KMS-11 (cell line): ENCODE data around the gene RPS6KA2.

ENCODE experiments used
- H2AFZ ChIP-seq: fragments of 200-600 bp; sonication (generic); 2 replicates; pipeline ENCODE4 v1.6.1; 2016; ENCODE audit warnings: antibody characterized with exemption, mixed run types, low read depth
- H3K27ac ChIP-seq: fragments of 200-600 bp; sonication (generic); 2 replicates; pipeline ENCODE4 v1.6.1; 2016; ENCODE audit warnings: mild to moderate bottlenecking, mixed run types
- H3K27me3 ChIP-seq: fragments of 200-600 bp; sonication (generic); 2 replicates; pipeline ENCODE4 v1.6.1; 2017; ENCODE audit warnings: mild to moderate bottlenecking, low read depth, mixed run types, moderate library complexity; ENCODE audit not compliant: insufficient read depth
- H3K36me3 ChIP-seq: fragments of 200-600 bp; sonication (generic); 2 replicates; pipeline ENCODE4 v1.6.1; 2017; ENCODE audit warnings: mild to moderate bottlenecking, mixed run types; ENCODE audit not compliant: insufficient read depth
- H3K4me1 ChIP-seq: fragments of 200-600 bp; sonication (generic); 2 replicates; pipeline ENCODE4 v1.6.1; 2016; ENCODE audit warnings: mild to moderate bottlenecking, low read depth, mixed run types; ENCODE audit not compliant: poor library complexity, severe bottlenecking
- H3K4me2 ChIP-seq: fragments of 200-600 bp; sonication (generic); 2 replicates; pipeline ENCODE4 v1.7.0; 2016; ENCODE audit warnings: mild to moderate bottlenecking, mixed run types
- H3K4me3 ChIP-seq: fragments of 200-600 bp; sonication (generic); IDR thresholded peaks from 2 replicates; pipeline ENCODE4 v1.6.1; 2017; ENCODE audit warnings: low read depth, low read length, mixed read lengths; ENCODE audit not compliant: insufficient read depth
- H3K79me2 ChIP-seq: fragments of 200-600 bp; sonication (generic); 2 replicates; pipeline ENCODE4 v1.6.1; 2016; ENCODE audit warnings: low read depth, mixed run types; ENCODE audit not compliant: insufficient read depth
- H3K9ac ChIP-seq: fragments of 200-600 bp; sonication (generic); 2 replicates; pipeline ENCODE4 v1.6.1; 2016; ENCODE audit warnings: mild to moderate bottlenecking, mixed run types
- H4K20me1 ChIP-seq: fragments of 200-600 bp; sonication (generic); 2 replicates; pipeline ENCODE4 v1.6.1; 2016; ENCODE audit warnings: mild to moderate bottlenecking, mixed run types; ENCODE audit not compliant: insufficient read depth
- TF ChIP-seq, protein P1 (sequence below): fragments of 200-600 bp; sonication (generic); conservative IDR thresholded peaks from 2 replicates; pipeline ENCODE4 v1.6.1; 2017; ENCODE audit warnings: low read depth, mild to moderate bottlenecking, antibody characterized with exemption, low read length, moderate library complexity, mixed read lengths

The RPS6KA2 gene

DNA sequence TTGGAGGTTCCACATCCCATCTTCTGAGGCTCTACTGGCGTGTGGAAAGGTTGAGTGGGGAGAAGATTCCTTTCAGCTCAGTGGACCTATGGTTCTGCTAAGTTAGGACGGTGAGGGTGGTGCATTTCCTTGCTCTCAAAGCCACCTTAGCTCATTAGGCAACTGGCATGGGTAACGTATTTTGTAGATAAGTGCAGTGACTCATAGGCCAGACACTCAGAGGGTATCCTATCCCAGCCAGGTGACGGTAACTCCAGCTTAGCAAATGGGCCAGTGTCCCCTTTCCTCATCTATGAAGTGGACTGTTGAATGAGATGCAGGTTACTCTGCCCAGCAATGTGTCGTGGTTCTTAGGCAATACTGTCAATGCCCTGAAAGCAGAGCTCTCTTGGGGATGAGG lies 3.7 kb downstream of the RPS6KA2 start:
- no peaks in the 10 kb centered on the region for H4K20me1 ChIP-seq
- TF ChIP-seq, protein P1, sequence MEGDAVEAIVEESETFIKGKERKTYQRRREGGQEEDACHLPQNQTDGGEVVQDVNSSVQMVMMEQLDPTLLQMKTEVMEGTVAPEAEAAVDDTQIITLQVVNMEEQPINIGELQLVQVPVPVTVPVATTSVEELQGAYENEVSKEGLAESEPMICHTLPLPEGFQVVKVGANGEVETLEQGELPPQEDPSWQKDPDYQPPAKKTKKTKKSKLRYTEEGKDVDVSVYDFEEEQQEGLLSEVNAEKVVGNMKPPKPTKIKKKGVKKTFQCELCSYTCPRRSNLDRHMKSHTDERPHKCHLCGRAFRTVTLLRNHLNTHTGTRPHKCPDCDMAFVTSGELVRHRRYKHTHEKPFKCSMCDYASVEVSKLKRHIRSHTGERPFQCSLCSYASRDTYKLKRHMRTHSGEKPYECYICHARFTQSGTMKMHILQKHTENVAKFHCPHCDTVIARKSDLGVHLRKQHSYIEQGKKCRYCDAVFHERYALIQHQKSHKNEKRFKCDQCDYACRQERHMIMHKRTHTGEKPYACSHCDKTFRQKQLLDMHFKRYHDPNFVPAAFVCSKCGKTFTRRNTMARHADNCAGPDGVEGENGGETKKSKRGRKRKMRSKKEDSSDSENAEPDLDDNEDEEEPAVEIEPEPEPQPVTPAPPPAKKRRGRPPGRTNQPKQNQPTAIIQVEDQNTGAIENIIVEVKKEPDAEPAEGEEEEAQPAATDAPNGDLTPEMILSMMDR, result no peak
- no peak overlapping the region for H3K4me3 ChIP-seq
- no peak overlapping the region for H3K27ac ChIP-seq
- H3K79me2 ChIP-seq, result no peaks in the 10 kb centered on the region
- no peak overlapping the region for H2AFZ ChIP-seq
- no peaks in the 10 kb centered on the region for H3K36me3 ChIP-seq
- 0 out of 2 replicates have a peak, but pooled peaks cover 2% of the 10 kb centered on the region for H3K27me3 ChIP-seq
- H3K4me2 ChIP-seq, result no peak overlapping the region
- H3K4me1 ChIP-seq, result peaks cover 6% of the 10 kb centered on the region
- H3K9ac ChIP-seq, result no peak overlapping the region

DNA sequence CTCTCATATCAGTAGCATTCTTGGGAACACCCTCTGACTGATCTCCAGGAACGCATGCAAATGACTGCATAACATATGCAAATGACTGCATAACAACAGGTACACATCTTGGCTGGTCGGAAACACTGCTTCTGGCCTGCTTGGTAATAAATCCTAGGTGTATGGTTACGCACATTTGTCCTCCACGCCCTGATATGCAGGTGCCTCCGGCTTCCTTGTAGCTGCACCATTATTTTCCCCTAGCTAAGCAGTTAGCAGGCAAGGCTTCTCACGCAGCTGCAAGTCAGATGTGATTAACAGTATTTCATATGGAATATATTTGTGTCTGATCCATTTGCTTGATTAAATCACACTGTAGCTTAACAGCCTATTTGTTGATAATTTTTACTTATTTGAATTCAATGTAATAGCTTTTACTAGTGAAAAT lies 5.9 kb downstream of the RPS6KA2 start:
- Histone ChIP-seq H3K4me3 (no peak overlapping the region), H3K4me1 (peaks cover 5% of the 10 kb centered on the region), H3K79me2 (no peaks in the 10 kb centered on the region), H2AFZ (no peak overlapping the region), H3K9ac (no peak overlapping the region), H3K27ac (no peak overlapping the region), H3K36me3 (no peaks in the 10 kb centered on the region), H4K20me1 (no peaks in the 10 kb centered on the region), H3K4me2 (no peak overlapping the region), H3K27me3 (0 out of 2 replicates have a peak, but pooled peaks cover 2% of the 10 kb centered on the region)
- TF ChIP-seq, protein P1, result no peak

DNA sequence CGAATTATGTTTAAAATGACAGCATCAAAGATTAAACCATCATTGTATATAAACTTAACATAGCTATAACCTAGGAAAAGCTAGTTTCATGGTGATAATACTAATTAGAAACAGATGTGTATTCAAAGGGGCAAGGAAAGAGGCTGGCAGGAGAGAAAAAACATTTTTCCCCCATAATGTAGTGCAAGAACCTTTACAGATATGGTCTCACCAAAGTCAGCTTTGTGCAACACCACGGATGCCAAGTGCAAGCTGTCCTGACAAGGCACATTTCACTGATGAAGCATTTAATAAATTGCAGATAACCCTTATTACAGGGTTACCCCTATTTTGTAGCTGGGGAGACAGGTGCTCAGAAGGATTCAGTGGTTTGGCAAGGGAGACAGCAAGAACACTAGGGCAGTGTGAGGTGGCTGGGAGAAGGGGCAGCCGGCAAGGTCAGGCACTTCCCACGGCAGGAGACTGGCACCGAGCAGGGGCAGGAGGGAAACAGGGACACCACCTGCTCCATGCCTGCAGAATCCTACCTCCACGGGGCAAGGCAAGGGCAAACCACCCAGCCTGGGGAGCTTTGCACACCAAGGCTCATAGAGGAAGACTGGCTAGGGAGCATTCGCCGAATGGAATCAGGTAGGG lies 6.5 kb downstream of the RPS6KA2 start:
- H3K27ac ChIP-seq, result no peak overlapping the region
- TF ChIP-seq, protein P1, result no peak
- no peak overlapping the region for H3K9ac ChIP-seq
- no peaks in the 10 kb centered on the region for H3K4me1 ChIP-seq
- no peak overlapping the region for H2AFZ ChIP-seq
- 0 out of 2 replicates have a peak, but pooled peaks cover under 1% of the 10 kb centered on the region for H3K27me3 ChIP-seq
- no peaks in the 10 kb centered on the region for H4K20me1 ChIP-seq
- H3K79me2 ChIP-seq, result no peaks in the 10 kb centered on the region
- H3K36me3 ChIP-seq, result no peaks in the 10 kb centered on the region
- H3K4me3 ChIP-seq, result no peak overlapping the region
- no peak overlapping the region for H3K4me2 ChIP-seq

DNA sequence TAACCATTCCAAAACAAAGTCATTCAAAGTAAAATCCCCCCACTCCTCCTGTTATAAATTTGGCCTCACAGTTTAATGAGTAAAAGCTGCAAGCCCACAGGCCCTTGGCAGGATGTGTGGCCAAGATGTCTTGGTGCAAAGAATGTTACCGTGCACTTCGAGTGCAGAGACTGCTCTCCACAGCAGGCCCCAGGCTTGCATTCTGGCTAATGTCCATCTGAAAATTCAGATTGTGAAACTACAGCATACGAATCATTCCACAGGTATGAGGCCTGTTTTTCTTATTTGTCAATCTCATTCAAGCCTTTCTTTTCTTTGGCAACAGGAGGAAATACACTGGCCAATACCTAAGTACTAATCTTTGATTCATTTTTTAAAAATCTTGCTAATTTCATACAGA lies 7.1 kb downstream of the RPS6KA2 start:
- H3K36me3 ChIP-seq, result no peaks in the 10 kb centered on the region
- no peak overlapping the region for H3K27ac ChIP-seq
- no peaks in the 10 kb centered on the region for H3K79me2 ChIP-seq
- no peak overlapping the region for H3K4me3 ChIP-seq
- no peaks in the 10 kb centered on the region for H3K27me3 ChIP-seq
- H4K20me1 ChIP-seq, result no peaks in the 10 kb centered on the region
- TF ChIP-seq, protein P1, result no peak
- H3K4me2 ChIP-seq, result no peak overlapping the region
- H3K9ac ChIP-seq, result no peak overlapping the region
- H2AFZ ChIP-seq, result no peak overlapping the region
- no peaks in the 10 kb centered on the region for H3K4me1 ChIP-seq
